HEK293 (cell line): ENCODE data around the gene FAM210A.
A peak's percentile ranks its signal among the peaks of the same experiment; 100 is the strongest.

Experiments used
- CTCF ChIA-PET: fragments of 350-600 bp; formaldehyde crosslinking; extraction: SDS; loops from one replicate; lab custom pipeline; 2021; ENCODE audit warnings: antibody characterized with exemption; lab: Yijun Ruan, JAX
- POLR2A ChIA-PET: fragments of 300-600 bp; formaldehyde crosslinking; extraction: SDS; loops from one replicate; lab custom pipeline; 2020; ENCODE audit warnings: antibody characterized with exemption, inconsistent platforms; lab: Yijun Ruan, JAX
- H3K27ac ChIP-seq: fragments of 200-500 bp; sonication (Bioruptor generic); 2 replicates; pipeline ENCODE4 v1.5.1; 2014; ENCODE audit warnings: low read depth, low read length, control low read depth, inconsistent platforms; ENCODE audit errors: extremely low read depth
- H3K36me3 ChIP-seq, 2 experiments: fragments of 200-500 bp in 1 of 2; sonication (Bioruptor generic) in 1 of 2; 1 replicate in 1 of 2; 2 replicates in 1 of 2; pipeline ENCODE4 v1.5.1; 2014 to 2017; ENCODE audit warnings: inconsistent platforms in 2 of 2, low read length in 2 of 2; ENCODE audit not compliant: control insufficient read depth in 2 of 2, insufficient read depth in 1 of 2
- H3K4me1 ChIP-seq: fragments of 200-500 bp; sonication (Bioruptor generic); 2 replicates; pipeline ENCODE4 v1.5.1; 2014; ENCODE audit warnings: mild to moderate bottlenecking, low read length, inconsistent platforms; ENCODE audit not compliant: control insufficient read depth, insufficient read depth
- H3K4me3 ChIP-seq: 2 replicates; pipeline ENCODE4 v1.5.1; 2011; ENCODE audit warnings: low read depth, mild to moderate bottlenecking, control low read depth, low read length, moderate library complexity
- H3K9me3 ChIP-seq: fragments of 200-500 bp; sonication (Bioruptor generic); 2 replicates; pipeline ENCODE4 v1.5.1; 2014; ENCODE audit warnings: low read depth, low read length, inconsistent platforms; ENCODE audit not compliant: control insufficient read depth, insufficient read depth
- FEZF1 ChIP-seq: fragments of 450-650 bp; formaldehyde crosslinking; IDR thresholded peaks from 2 replicates; pipeline ENCODE4 v1.5.1; 2016; ENCODE audit warnings: missing biosample characterization, missing genetic modification characterization
- KLF10 ChIP-seq: fragments of 450-650 bp; IDR thresholded peaks from 2 replicates; pipeline ENCODE4 v1.5.1; 2018; ENCODE audit warnings: missing biosample characterization, mild to moderate bottlenecking, missing genetic modification characterization
- PRDM10 ChIP-seq: fragments of 450-650 bp; formaldehyde crosslinking; IDR thresholded peaks from 2 replicates; pipeline ENCODE4 v1.5.1; 2016; ENCODE audit warnings: missing biosample characterization, missing genetic modification characterization
- PRDM2 ChIP-seq: fragments of 450-650 bp; formaldehyde crosslinking; IDR thresholded peaks from 2 replicates; pipeline ENCODE4 v1.5.1; 2016; ENCODE audit warnings: missing biosample characterization, missing genetic modification characterization, borderline replicate concordance
- SCRT1 ChIP-seq: fragments of 450-650 bp; formaldehyde crosslinking; IDR thresholded peaks from 2 replicates; pipeline ENCODE4 v1.5.1; 2016; ENCODE audit warnings: missing biosample characterization, missing genetic modification characterization, borderline replicate concordance
- SP7 ChIP-seq: fragments of 450-650 bp; formaldehyde crosslinking; IDR thresholded peaks from 2 replicates; pipeline ENCODE4 v1.5.1; 2016; ENCODE audit warnings: missing biosample characterization, missing genetic modification characterization
- ZBTB17 ChIP-seq: fragments of 450-650 bp; formaldehyde crosslinking; IDR thresholded peaks from 2 replicates; pipeline ENCODE4 v1.5.1; 2016; ENCODE audit warnings: missing biosample characterization, missing genetic modification characterization
- ZBTB49 ChIP-seq: fragments of 450-650 bp; formaldehyde crosslinking; IDR thresholded peaks from 2 replicates; pipeline ENCODE4 v1.5.1; 2016; ENCODE audit warnings: missing biosample characterization, missing genetic modification characterization, low read depth
- ZBTB7A ChIP-seq: fragments of 450-650 bp; formaldehyde crosslinking; IDR thresholded peaks from 2 replicates; pipeline ENCODE4 v1.5.1; 2016; ENCODE audit warnings: low read depth, missing biosample characterization, missing genetic modification characterization
- ZNF214 ChIP-seq: fragments of 450-650 bp; formaldehyde crosslinking; IDR thresholded peaks from 2 replicates; pipeline ENCODE4 v1.5.1; 2017; ENCODE audit warnings: missing biosample characterization, mild to moderate bottlenecking, missing genetic modification characterization, borderline replicate concordance
- ZNF24 ChIP-seq: fragments of 450-650 bp; formaldehyde crosslinking; IDR thresholded peaks from 2 replicates; pipeline ENCODE4 v1.5.1; 2016; ENCODE audit warnings: missing biosample characterization, missing genetic modification characterization
- ZNF280C ChIP-seq: fragments of 450-650 bp; formaldehyde crosslinking; IDR thresholded peaks from 2 replicates; pipeline ENCODE4 v1.5.1; 2016; ENCODE audit warnings: missing biosample characterization, missing genetic modification characterization
- ZNF302 ChIP-seq: fragments of 450-650 bp; formaldehyde crosslinking; IDR thresholded peaks from 2 replicates; pipeline ENCODE4 v1.5.1; 2016; ENCODE audit warnings: missing biosample characterization, missing genetic modification characterization, low read depth
- ZNF335 ChIP-seq: fragments of 450-650 bp; formaldehyde crosslinking; conservative IDR thresholded peaks from 2 replicates; pipeline ENCODE4 v1.5.1; 2016; ENCODE audit warnings: missing biosample characterization, missing genetic modification characterization
- ZNF366 ChIP-seq: fragments of 450-650 bp; formaldehyde crosslinking; conservative IDR thresholded peaks from 2 replicates; pipeline ENCODE4 v1.5.1; 2016; ENCODE audit warnings: missing biosample characterization, missing genetic modification characterization
- ZNF488 ChIP-seq: fragments of 450-650 bp; formaldehyde crosslinking; IDR thresholded peaks from 2 replicates; pipeline ENCODE4 v1.5.1; 2016; ENCODE audit warnings: missing biosample characterization, missing genetic modification characterization
- ZNF501 ChIP-seq: fragments of 450-650 bp; formaldehyde crosslinking; IDR thresholded peaks from 2 replicates; pipeline ENCODE4 v1.5.1; 2016; ENCODE audit warnings: missing biosample characterization, missing genetic modification characterization
- ZNF544 ChIP-seq: fragments of 450-650 bp; formaldehyde crosslinking; IDR thresholded peaks from 2 replicates; pipeline ENCODE4 v1.5.0; 2017; ENCODE audit warnings: missing biosample characterization, missing genetic modification characterization
- ZNF658 ChIP-seq: fragments of 450-650 bp; formaldehyde crosslinking; IDR thresholded peaks from 2 replicates; pipeline ENCODE4; 2016; ENCODE audit warnings: missing biosample characterization, missing genetic modification characterization

FAM210A gene

GRCh38 chr18:13735681-13736080 is 9.3 kb upstream of the FAM210A start (continued):
- TF ChIP-seq ZBTB7A = no peak
- no peak for TF ChIP-seq ZNF280C
- no peak for TF ChIP-seq ZNF488 (tag by site-specific recombination)
- TF ChIP-seq ZBTB17 (tag by site-specific recombination) = no peak

- peaks cover 22 to 36% of the 10 kb centered on the region in 2 experiments for H3K36me3 ChIP-seq
- ChIA-PET CTCF (interaction anchor here (0.6 kb wide), 1 partner anchor 356 kb away, joined by 3 read pairs; no protein-coding TSS in a partner anchor), POLR2A (no interaction called here)
- no peaks in the 10 kb centered on the region for H3K9me3 ChIP-seq
- no peak for TF ChIP-seq ZNF24 (tag by site-specific recombination)
- no peak for TF ChIP-seq ZBTB49 (tag by site-specific recombination)
- TF ChIP-seq ZNF335 (tag by site-specific recombination) = no peak
- TF ChIP-seq PRDM10 (tag by site-specific recombination) = no peak
- no peak for TF ChIP-seq ZNF658
- TF ChIP-seq ZNF544 = no peak
- TF ChIP-seq ZNF366 (tag by site-specific recombination) = no peak
- TF ChIP-seq ZNF302 (tag by site-specific recombination) = no peak
- no peak for TF ChIP-seq SP7 (tag by site-specific recombination)
- H3K4me3 ChIP-seq = no peak overlapping the region
- H3K4me1 ChIP-seq = peaks cover 5% of the 10 kb centered on the region; the same call in 1 of the 2 replicates
- H3K27ac ChIP-seq = no peak overlapping the region
Measured at GRCh38 chr18:13730481-13730880, 4.1 kb upstream of the FAM210A start.

GRCh38 chr18:13726972-13727331 is 594 bp upstream of the FAM210A start:
- H3K27ac ChIP-seq = peak overlapping the region; percentile 71
- ChIA-PET POLR2A (interaction anchor here (0.7 to 2.1 kb wide), 6 partner anchors 9 to 1350 kb away, joined by 3 to 9 read pairs (median 4); partner anchors contain the start of genes AFG3L2 and CEP192), CTCF (interaction anchor here (0.6 to 1.4 kb wide), 3 partner anchors 14 to 97 kb away, joined by 3 to 5 read pairs (median 4); partner anchors contain the start of gene MC5R)
- TF ChIP-seq PRDM2 (no peak), FEZF1 (tag by site-specific recombination) (no peak), SCRT1 (tag by site-specific recombination) (no peak), KLF10 (tag by site-specific recombination) (no peak), ZNF214 (tag by site-specific recombination) (no peak), ZNF501 (tag by site-specific recombination) (0 out of 2 replicates have a peak, but pooled peaks have one; percentile 0)

More at GRCh38 chr18:13726972-13727331, 594 bp upstream of the FAM210A start:
- peak overlapping the region; percentile 97 for H3K4me3 ChIP-seq
- no peaks in the 10 kb centered on the region for H3K9me3 ChIP-seq
- peaks cover 11% of the 10 kb centered on the region; the same call in 1 of the 2 replicates for H3K4me1 ChIP-seq
- H3K36me3 ChIP-seq = peaks cover 3 to 6% of the 10 kb centered on the region in 2 experiments
